Measurements from ENCODE around the gene A3GALT2.

- TF ChIP-seq CTCF (conservative IDR thresholded peaks at IDR 0.05) (no peak), EZH2 (IDR thresholded peaks at IDR 0.05; ENCODE audit: low read depth) (no peak)
Observed at GRCh38 chr1:33268457-33268856, 52.4 kb downstream of the A3GALT2 start.

Data from PC-9 (cell line).